HEK293 (cell line): Measurements from ENCODE around the gene HOXA3.
A peak's percentile ranks its signal among the peaks of the same experiment; 100 is the strongest.

Experiments used
- EGR2 ChIP-seq: fragments of 450-650 bp; formaldehyde crosslinking; IDR thresholded peaks from 2 replicates; pipeline ENCODE4 v1.5.1; 2016; ENCODE audit warnings: low read depth, missing biosample characterization, missing genetic modification characterization
- ELK4 ChIP-seq: IDR thresholded peaks from 2 replicates; pipeline ENCODE4 v1.6.1; 2011; ENCODE audit warnings: mild to moderate bottlenecking, low read depth, low read length, borderline replicate concordance
- FEZF1 ChIP-seq: fragments of 450-650 bp; formaldehyde crosslinking; IDR thresholded peaks from 2 replicates; pipeline ENCODE4 v1.5.1; 2016; ENCODE audit warnings: missing biosample characterization, missing genetic modification characterization
- GLIS2 ChIP-seq: fragments of 450-650 bp; formaldehyde crosslinking; IDR thresholded peaks from 2 replicates; pipeline ENCODE4 v1.5.1; 2016; ENCODE audit warnings: missing biosample characterization, missing genetic modification characterization
- HOXD13 ChIP-seq: sonication (generic); formaldehyde crosslinking; IDR thresholded peaks from 2 replicates; pipeline ENCODE4 v1.8.0; 2022; ENCODE audit warnings: missing genetic modification reagents, borderline replicate concordance
- KLF10 ChIP-seq: fragments of 450-650 bp; IDR thresholded peaks from 2 replicates; pipeline ENCODE4 v1.5.1; 2018; ENCODE audit warnings: missing biosample characterization, mild to moderate bottlenecking, missing genetic modification characterization
- KLF7 ChIP-seq: fragments of 450-650 bp; formaldehyde crosslinking; IDR thresholded peaks from 2 replicates; pipeline ENCODE4 v1.5.1; 2016; ENCODE audit warnings: missing biosample characterization, missing genetic modification characterization, borderline replicate concordance
- KLF9 ChIP-seq: fragments of 450-650 bp; formaldehyde crosslinking; IDR thresholded peaks from 2 replicates; pipeline ENCODE4 v1.5.1; 2016; ENCODE audit warnings: missing biosample characterization, missing genetic modification characterization, low read depth
- OSR2 ChIP-seq: fragments of 450-650 bp; formaldehyde crosslinking; IDR thresholded peaks from 2 replicates; pipeline ENCODE4 v1.5.1; 2016; ENCODE audit warnings: missing biosample characterization, missing genetic modification characterization
- PRDM6 ChIP-seq: fragments of 450-650 bp; formaldehyde crosslinking; IDR thresholded peaks from 2 replicates; pipeline ENCODE4 v1.5.1; 2017; ENCODE audit warnings: missing biosample characterization, missing genetic modification characterization
- YY1 ChIP-seq: fragments of 450-650 bp; formaldehyde crosslinking; IDR thresholded peaks from 2 replicates; pipeline ENCODE4 v1.5.1; 2018; ENCODE audit warnings: missing biosample characterization, missing genetic modification characterization
- ZBTB20 ChIP-seq: fragments of 450-650 bp; formaldehyde crosslinking; IDR thresholded peaks from 2 replicates; pipeline ENCODE4 v1.5.1; 2016; ENCODE audit warnings: missing biosample characterization, missing genetic modification characterization
- ZBTB7A ChIP-seq: fragments of 450-650 bp; formaldehyde crosslinking; IDR thresholded peaks from 2 replicates; pipeline ENCODE4 v1.5.1; 2016; ENCODE audit warnings: low read depth, missing biosample characterization, missing genetic modification characterization
- ZBTB8A ChIP-seq: fragments of 450-650 bp; formaldehyde crosslinking; IDR thresholded peaks from 2 replicates; pipeline ENCODE4 v1.5.1; 2016; ENCODE audit warnings: missing biosample characterization, missing genetic modification characterization
- ZFP37 ChIP-seq: fragments of 450-650 bp; formaldehyde crosslinking; IDR thresholded peaks from 2 replicates; pipeline ENCODE4 v1.5.1; 2016; ENCODE audit warnings: missing biosample characterization, missing genetic modification characterization
- ZFP41 ChIP-seq: fragments of 450-650 bp; formaldehyde crosslinking; IDR thresholded peaks from 2 replicates; pipeline ENCODE4 v1.5.1; 2016; ENCODE audit warnings: missing biosample characterization, missing genetic modification characterization, borderline replicate concordance
- ZNF121 ChIP-seq: fragments of 450-650 bp; formaldehyde crosslinking; IDR thresholded peaks from 2 replicates; pipeline ENCODE4 v1.5.1; 2016; ENCODE audit warnings: missing biosample characterization, missing genetic modification characterization
- ZNF341 ChIP-seq: fragments of 450-650 bp; formaldehyde crosslinking; IDR thresholded peaks from 2 replicates; pipeline ENCODE4; 2016; ENCODE audit warnings: low read depth, missing biosample characterization, missing genetic modification characterization
- ZNF391 ChIP-seq: fragments of 450-650 bp; formaldehyde crosslinking; IDR thresholded peaks from 2 replicates; pipeline ENCODE4 v1.5.1; 2016; ENCODE audit warnings: low read depth, missing biosample characterization, missing genetic modification characterization, borderline replicate concordance
- ZNF394 ChIP-seq: fragments of 450-650 bp; formaldehyde crosslinking; IDR thresholded peaks from 2 replicates; pipeline ENCODE4 v1.5.1; 2016; ENCODE audit warnings: missing biosample characterization, missing genetic modification characterization, mild to moderate bottlenecking, moderate library complexity, borderline replicate concordance
- ZNF398 ChIP-seq: fragments of 450-650 bp; formaldehyde crosslinking; IDR thresholded peaks from 2 replicates; pipeline ENCODE4 v1.5.1; 2017; ENCODE audit warnings: missing biosample characterization, missing genetic modification characterization
- ZNF449 ChIP-seq: fragments of 450-650 bp; formaldehyde crosslinking; IDR thresholded peaks from 2 replicates; pipeline ENCODE4 v1.5.1; 2017; ENCODE audit warnings: missing biosample characterization, mild to moderate bottlenecking, missing genetic modification characterization, moderate library complexity
- ZNF513 ChIP-seq: fragments of 450-650 bp; IDR thresholded peaks from 2 replicates; pipeline ENCODE4 v1.5.1; 2018; ENCODE audit warnings: missing biosample characterization, missing genetic modification characterization
- ZNF549 ChIP-seq: fragments of 450-650 bp; IDR thresholded peaks from 2 replicates; pipeline ENCODE4 v1.5.1; 2018; ENCODE audit warnings: missing biosample characterization, missing genetic modification characterization, mild to moderate bottlenecking, inconsistent platforms, moderate library complexity
- ZNF585B ChIP-seq: fragments of 450-650 bp; formaldehyde crosslinking; IDR thresholded peaks from 2 replicates; pipeline ENCODE4 v1.5.1; 2016; ENCODE audit warnings: missing biosample characterization, missing genetic modification characterization
- ZNF600 ChIP-seq: fragments of 450-650 bp; formaldehyde crosslinking; IDR thresholded peaks from 2 replicates; pipeline ENCODE4 v1.5.1; 2016; ENCODE audit warnings: missing biosample characterization, missing genetic modification characterization
- ZNF626 ChIP-seq: fragments of 450-650 bp; sonication (Bioruptor Pico); formaldehyde crosslinking; IDR thresholded peaks from 2 replicates; pipeline ENCODE4 v1.5.1; 2018; ENCODE audit warnings: missing biosample characterization, missing genetic modification characterization, inconsistent platforms
- ZNF670 ChIP-seq: fragments of 450-650 bp; formaldehyde crosslinking; IDR thresholded peaks from 2 replicates; pipeline ENCODE4 v1.5.1; 2016; ENCODE audit warnings: missing biosample characterization, missing genetic modification characterization, low read depth
- ZNF792 ChIP-seq: fragments of 450-650 bp; formaldehyde crosslinking; IDR thresholded peaks from 2 replicates; pipeline ENCODE4 v1.5.1; 2016; ENCODE audit warnings: missing biosample characterization, missing genetic modification characterization
- ZNF830 ChIP-seq: fragments of 450-650 bp; IDR thresholded peaks from 2 replicates; pipeline ENCODE4 v1.5.0; 2018; ENCODE audit warnings: missing biosample characterization, missing genetic modification characterization, low read depth, mild to moderate bottlenecking, moderate library complexity
- ZNF843 ChIP-seq: fragments of 450-650 bp; formaldehyde crosslinking; IDR thresholded peaks from 2 replicates; pipeline ENCODE4 v1.5.1; 2016; ENCODE audit warnings: missing biosample characterization, missing genetic modification characterization
- ZSCAN30 ChIP-seq: fragments of 450-650 bp; IDR thresholded peaks from 2 replicates; pipeline ENCODE4 v1.5.1; 2018; ENCODE audit warnings: missing biosample characterization, mild to moderate bottlenecking, missing genetic modification characterization, moderate library complexity

The HOXA3 gene

GRCh38 chr7:27148756-27149641 lies 3.4 kb downstream of the HOXA3 start (continued):
- no peak for TF ChIP-seq ZBTB7A
- TF ChIP-seq ZNF549 = no peak
- no peak for TF ChIP-seq ZNF513
- no peak for TF ChIP-seq ZNF670 (tag by site-specific recombination)
- no peak for TF ChIP-seq EGR2 (tag by site-specific recombination)
- no peak for TF ChIP-seq ZNF391
- TF ChIP-seq PRDM6 (tag by site-specific recombination) = peak; percentile 99
- TF ChIP-seq ZNF626 (tag by site-specific recombination) = no peak
- TF ChIP-seq ZNF398 (tag by site-specific recombination) = no peak
- TF ChIP-seq HOXD13 (CRISPR knock-in tag) = 0 out of 2 replicates have a peak, but pooled peaks have one; percentile 41
- TF ChIP-seq ZBTB8A (tag by site-specific recombination) = peak; percentile 76
- TF ChIP-seq OSR2 (tag by site-specific recombination) = no peak
- TF ChIP-seq ZNF830 = no peak
- TF ChIP-seq ZNF843 (tag by site-specific recombination) = peak; percentile 81
- TF ChIP-seq KLF10 (tag by site-specific recombination) = peak; percentile 22; the same call in 1 of the 2 replicates
- no peak for TF ChIP-seq ZFP41 (tag by site-specific recombination)
- TF ChIP-seq KLF9 = peak; percentile 17; the same call in 1 of the 2 replicates
- no peak for TF ChIP-seq ZFP37
- no peak for TF ChIP-seq ZNF600 (tag by site-specific recombination)
- TF ChIP-seq ZNF394 = no peak
- TF ChIP-seq ZNF121 = no peak
- no peak for TF ChIP-seq ELK4
- TF ChIP-seq ZBTB20 (tag by site-specific recombination) = peak; percentile 10; the same call in 1 of the 2 replicates
- peak; percentile 19; the same call in 1 of the 2 replicates for TF ChIP-seq ZNF341 (tag by site-specific recombination)
- TF ChIP-seq YY1 (tag by site-specific recombination) = no peak
- TF ChIP-seq ZNF449 (tag by site-specific recombination) = peak; percentile 64; the same call in 1 of the 2 replicates
- TF ChIP-seq ZNF585B (tag by site-specific recombination) = no peak
- TF ChIP-seq ZSCAN30 (tag by site-specific recombination) = peak; percentile 42; the same call in 1 of the 2 replicates
- TF ChIP-seq ZNF792 (tag by site-specific recombination) = no peak
- TF ChIP-seq GLIS2 = no peak; the same call in 1 of the 2 replicates
- peak; percentile 87 for TF ChIP-seq FEZF1 (tag by site-specific recombination)
- peak; percentile 59; the same call in 1 of the 2 replicates for TF ChIP-seq KLF7 (tag by site-specific recombination)
